NCI-H748 treated with DMSO at 0.1 percent for 48 hours (cell line): ENCODE results near the gene FCHO1.

Experiments
- DNase-seq: peaks from one replicate; lab custom pipeline; 2025; lab: John Stamatoyannopoulos, UW

The FCHO1 gene

GRCh38 chr19:17735410-17735809 is 15.9 kb upstream of the FCHO1 start:
- DNase-seq = no peak

- DNase-seq = no peak
Observed at GRCh38 chr19:17737690-17738153, 13.6 kb upstream of the FCHO1 start.

- no peak for DNase-seq
Observed at GRCh38 chr19:17739121-17739875, 12.0 kb upstream of the FCHO1 start.

- DNase-seq = no peak
Observed at GRCh38 chr19:17741456-17741855, 9.8 kb upstream of the FCHO1 start.

- no peak for DNase-seq
Observed at GRCh38 chr19:17743874-17744580, 7.2 kb upstream of the FCHO1 start.

- DNase-seq = peak; percentile 74
Observed at GRCh38 chr19:17747205-17748098, 3.8 kb upstream of the FCHO1 start.

GRCh38 chr19:17748884-17749638 is 2.2 kb upstream of the FCHO1 start:
- DNase-seq = no peak

GRCh38 chr19:17749912-17750317 is 1.4 kb upstream of the FCHO1 start:
- DNase-seq = no peak

- DNase-seq = no peak
Observed at GRCh38 chr19:17751912-17752273, 616 bp downstream of the FCHO1 start.

GRCh38 chr19:17752865-17753639 is 1.8 kb downstream of the FCHO1 start:
- no peak for DNase-seq

- no peak for DNase-seq
Observed at GRCh38 chr19:17753976-17754375, 2.7 kb downstream of the FCHO1 start.

- DNase-seq = no peak
Observed at GRCh38 chr19:17754634-17755442, 3.6 kb downstream of the FCHO1 start.

GRCh38 chr19:17755443-17755890 is 4.2 kb downstream of the FCHO1 start:
- no peak for DNase-seq

- no peak for DNase-seq
Observed at GRCh38 chr19:17755977-17756670, 4.8 kb downstream of the FCHO1 start.

- no peak for DNase-seq
Observed at GRCh38 chr19:17757125-17757524, 5.8 kb downstream of the FCHO1 start.

- no peak for DNase-seq
Observed at GRCh38 chr19:17758515-17758914, 7.2 kb downstream of the FCHO1 start.

GRCh38 chr19:17761148-17761547 is 9.9 kb downstream of the FCHO1 start:
- no peak for DNase-seq

GRCh38 chr19:17762505-17763229 is 11.4 kb downstream of the FCHO1 start:
- DNase-seq = peak; percentile 55

GRCh38 chr19:17764348-17764747 is 13.1 kb downstream of the FCHO1 start:
- no peak for DNase-seq
